Measurements from ENCODE around the gene CITED4. TPM values are rescaled to one million over a fixed set of nuclear protein-coding genes. Genes with fewer than 3 reads are reported as not detected.

Gene CITED4
- total and polyA plus RNA-seq, 10 of the 15 experiments (the other 5 are each of a cell fraction or from before 2014, with no cell fraction given) = 0.13 to 0.64 (median 0.26) TPM; not detected in 6

DNA sequence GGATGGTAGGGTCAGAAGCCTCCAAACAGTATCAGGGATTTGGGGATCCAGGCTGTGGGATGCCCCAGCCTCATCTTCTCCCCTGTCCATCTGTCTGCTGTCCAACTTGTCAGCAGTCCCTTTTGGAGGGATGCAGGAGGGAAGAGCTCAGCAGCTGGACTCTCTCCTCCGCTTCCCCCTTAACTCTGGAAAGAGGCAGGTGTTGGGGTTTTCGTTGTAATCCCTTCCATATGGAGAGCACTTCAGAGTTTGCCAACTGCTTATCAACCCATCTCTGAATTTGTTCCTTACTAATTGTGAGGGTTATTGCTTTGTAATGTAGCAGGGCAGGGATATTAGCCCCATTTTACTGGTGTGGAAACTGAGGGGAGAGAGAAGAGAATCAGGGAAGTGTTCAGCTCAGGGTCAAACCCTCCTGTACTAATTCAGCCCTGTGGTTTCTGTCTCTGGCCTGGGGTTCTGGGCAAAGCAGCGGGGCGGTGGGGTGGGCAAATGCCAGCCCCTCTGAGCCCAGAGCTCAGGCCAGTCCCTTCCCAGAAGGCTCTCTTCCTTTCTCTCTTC, 3.2 kb downstream of the CITED4 start:
- no peak overlapping the region for H3K27ac ChIP-seq (ENCODE audit: control insufficient read depth, insufficient read depth)
- no peak overlapping the region for H3K9ac ChIP-seq (ENCODE audit: control insufficient read depth, insufficient read depth, low read length)
- intact Hi-C loops (cut with micrococcal nuclease; ENCODE audit: unreplicated experiment) = no loop called here
- no peak overlapping the region for H3K4me2 ChIP-seq (ENCODE audit: control insufficient read depth, insufficient read depth)
- ATAC-seq (no peak), DNase-seq (ENCODE audit: low read depth, low spot score) (no peak), FAIRE-seq (no peak)
- 43% methylated on average over 4 of the region's 4 CpGs for WGBS (ENCODE audit: insufficient coverage, insufficient replicate concordance, low lambda C conversion rate, missing lambda C conversion rate)
- SMC1A ChIA-PET (ENCODE audit: uncharacterized antibody, unreplicated experiment) = interaction anchor here (0.9 to 17.4 kb wide), 3 partner anchors 9 to 90 kb away, joined by 5 to 197 read pairs (median 7); no protein-coding TSS in a partner anchor
- POLR2A ChIA-PET = no interaction called here
- H2AFZ ChIP-seq (ENCODE audit: control insufficient read depth, low read depth, low read length) = no peak overlapping the region
- H3K79me2 ChIP-seq (ENCODE audit: control insufficient read depth, insufficient read depth, low read length) = no peaks in the 10 kb centered on the region
- RAD21 ChIA-PET (ENCODE audit: unreplicated experiment) = interaction anchor here (1.2 kb wide), 1 partner anchor 90 kb away, joined by 3 read pairs; no protein-coding TSS in a partner anchor
- H3K4me1 ChIP-seq (ENCODE audit: control insufficient read depth, insufficient read depth, low read length) = peaks cover 7% of the 10 kb centered on the region; the same call in 1 of the 2 replicates
- H3K9me3 ChIP-seq (replicated peaks; ENCODE audit: control insufficient read depth, insufficient read depth, low read length) = no peaks in the 10 kb centered on the region
- in situ Hi-C loops (cut with MboI) = no loop called here
- no peak overlapping the region for H3K4me3 ChIP-seq
- CTCF ChIA-PET = interaction anchor here (1.0 to 2.1 kb wide), 6 partner anchors 8 to 143 kb away, joined by 3 to 11 read pairs (median 5); no protein-coding TSS in a partner anchor
- peaks cover 12 to 16% of the 10 kb centered on the region in 2 experiments; a peak in 3 of 4 replicates for H3K27me3 ChIP-seq (replicated peaks in 1 of 2; ENCODE audit: control insufficient read depth in 2 of 2, insufficient read depth in 2 of 2, low read length in 1 of 2)
- no peaks in the 10 kb centered on the region for H4K20me1 ChIP-seq (ENCODE audit: control insufficient read depth, insufficient read depth)
- TF ChIP-seq TARDBP (IDR thresholded peaks at IDR 0.05; ENCODE audit: borderline replicate concordance) (no peak), FOXM1 (IDR thresholded peaks at IDR 0.05; ENCODE audit: low read depth, low read length) (no peak), YY1 (IDR thresholded peaks at IDR 0.05; ENCODE audit: low read depth, low read length) (no peak), SREBF2 (IDR thresholded peaks at IDR 0.05; ENCODE audit: low read length) (no peak), TCF12 (IDR thresholded peaks at IDR 0.05; ENCODE audit: low read depth, low read length) (no peak)
- TF ChIP-seq, protein P1, sequence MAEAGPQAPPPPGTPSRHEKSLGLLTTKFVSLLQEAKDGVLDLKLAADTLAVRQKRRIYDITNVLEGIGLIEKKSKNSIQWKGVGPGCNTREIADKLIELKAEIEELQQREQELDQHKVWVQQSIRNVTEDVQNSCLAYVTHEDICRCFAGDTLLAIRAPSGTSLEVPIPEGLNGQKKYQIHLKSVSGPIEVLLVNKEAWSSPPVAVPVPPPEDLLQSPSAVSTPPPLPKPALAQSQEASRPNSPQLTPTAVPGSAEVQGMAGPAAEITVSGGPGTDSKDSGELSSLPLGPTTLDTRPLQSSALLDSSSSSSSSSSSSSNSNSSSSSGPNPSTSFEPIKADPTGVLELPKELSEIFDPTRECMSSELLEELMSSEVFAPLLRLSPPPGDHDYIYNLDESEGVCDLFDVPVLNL (IDR thresholded peaks at IDR 0.05; ENCODE audit: low read depth, low read length) = no peak
- no TSS peak for BruUV-seq (replicated peaks)
- no peaks in the 10 kb centered on the region for H3K36me3 ChIP-seq (ENCODE audit: control insufficient read depth in 2 of 2, insufficient read depth in 2 of 2, low read length in 1 of 2)

All from GM12878 (cell line).